GM19397 (cell line): Measurements from ENCODE around the gene EPHB2.
"Not testable (repeated sequence)": the region's sequence is repeated elsewhere in the genome, so short reads cannot be mapped to it uniquely, and the experiment has no call there.

Experiments
- ATAC-seq: cut with Tn5 transposase; IDR thresholded peaks from one replicate; pipeline ENCODE4 v1.9.1; 2021; ENCODE audit warnings: mild to moderate bottlenecking, moderate library complexity; ENCODE audit not compliant: unreplicated experiment

The EPHB2 gene

GRCh38 chr1:22689505-22689904, 21.1 kb upstream of the EPHB2 start:
- ATAC-seq = no peak

GRCh38 chr1:22691031-22691753, 19.4 kb upstream of the EPHB2 start:
- no peak for ATAC-seq

GRCh38 chr1:22694172-22694571, 16.5 kb upstream of the EPHB2 start:
- ATAC-seq = no peak

- ATAC-seq = no peak
Measured at GRCh38 chr1:22696610-22697009, 14.0 kb upstream of the EPHB2 start.

- no peak for ATAC-seq
Measured at GRCh38 chr1:22697980-22698379, 12.7 kb upstream of the EPHB2 start.

- ATAC-seq = no peak
Measured at GRCh38 chr1:22699681-22700520, 10.7 kb upstream of the EPHB2 start.

GRCh38 chr1:22702296-22703085, 8.1 kb upstream of the EPHB2 start:
- ATAC-seq = no peak

GRCh38 chr1:22704440-22705067, 6.1 kb upstream of the EPHB2 start:
- no peak for ATAC-seq

GRCh38 chr1:22705586-22705985, 5.1 kb upstream of the EPHB2 start:
- no peak for ATAC-seq

GRCh38 chr1:22706100-22706499, 4.5 kb upstream of the EPHB2 start:
- ATAC-seq = not testable (repeated sequence)

GRCh38 chr1:22708777-22709176, 1.9 kb upstream of the EPHB2 start:
- no peak for ATAC-seq

GRCh38 chr1:22709227-22709626, 1.4 kb upstream of the EPHB2 start:
- no peak for ATAC-seq

- no peak for ATAC-seq
Measured at GRCh38 chr1:22709891-22710700, 543 bp upstream of the EPHB2 start.

- no peak for ATAC-seq
Measured at GRCh38 chr1:22711071-22711470, 432 bp downstream of the EPHB2 start.

GRCh38 chr1:22711591-22712501, 1.2 kb downstream of the EPHB2 start:
- ATAC-seq = no peak

- ATAC-seq = no peak
Measured at GRCh38 chr1:22712502-22713271, 2.0 kb downstream of the EPHB2 start.

GRCh38 chr1:22714455-22714854, 3.8 kb downstream of the EPHB2 start:
- no peak for ATAC-seq

- ATAC-seq = no peak
Measured at GRCh38 chr1:22717037-22717760, 6.6 kb downstream of the EPHB2 start.
